GM10266 (cell line): Measurements from ENCODE around the gene CSTF3.
A peak's percentile ranks its signal among the peaks of the same experiment; 100 is the strongest.
"Not testable (repeated sequence)": the region's sequence is repeated elsewhere in the genome, so short reads cannot be mapped to it uniquely, and the experiment has no call there.

Source experiments
- DNase-seq: peaks from one replicate; pipeline ENCODE4 v3.0.0; 2012; ENCODE audit errors: extremely low spot score
- CTCF ChIP-seq: IDR thresholded peaks from 2 replicates; pipeline ENCODE4 v1.5.1; 2012; ENCODE audit warnings: mild to moderate bottlenecking, low read depth; ENCODE audit not compliant: control insufficient read depth, insufficient read depth; ENCODE audit errors: missing control alignments

The CSTF3 gene

GRCh38 chr11:33063326-33063881, 97.9 kb downstream of the CSTF3 start:
- TF ChIP-seq CTCF, result no peak
- DNase-seq, result peak; percentile 40

DNA sequence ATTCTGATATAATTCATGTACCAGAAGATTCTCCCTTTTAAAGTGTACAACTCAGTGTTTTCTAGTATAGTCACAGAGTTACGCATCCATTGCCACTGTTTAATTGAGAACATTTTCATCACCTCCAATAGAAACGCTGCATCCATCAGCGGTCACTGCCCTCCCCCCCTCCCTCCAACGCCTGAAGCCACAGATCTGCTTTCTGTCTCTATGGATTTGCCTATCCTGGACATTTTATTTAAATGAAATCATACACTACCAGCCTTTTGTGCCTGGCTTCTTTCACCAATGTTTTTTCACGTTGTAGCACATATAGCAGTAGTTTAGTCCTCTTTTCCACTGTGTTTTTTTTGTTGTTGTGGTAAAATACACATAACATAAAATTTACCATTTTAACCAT, 99.1 kb downstream of the CSTF3 start:
- DNase-seq, result no peak
- TF ChIP-seq CTCF, result no peak

DNA sequence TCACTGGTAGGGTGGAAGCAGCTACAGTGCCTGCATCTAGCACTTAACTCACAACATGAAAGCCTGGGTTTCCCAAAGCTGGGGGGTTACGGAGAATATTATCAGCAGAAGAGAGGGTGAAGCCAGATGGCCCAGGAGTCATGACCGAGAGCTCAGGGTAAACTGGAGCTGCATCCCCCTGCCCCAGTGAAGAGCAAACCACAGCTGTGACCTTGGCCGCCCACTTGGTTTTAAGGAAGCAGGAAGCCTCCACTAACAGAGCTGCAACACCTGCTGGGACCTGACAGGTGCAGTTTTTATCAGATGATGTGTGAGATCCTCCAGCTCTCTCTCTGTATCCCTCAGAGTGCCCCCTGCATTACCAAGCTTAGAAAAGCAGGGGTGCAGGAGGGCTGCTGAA, 101.0 kb downstream of the CSTF3 start:
- no peak for TF ChIP-seq CTCF
- DNase-seq, result no peak

DNA sequence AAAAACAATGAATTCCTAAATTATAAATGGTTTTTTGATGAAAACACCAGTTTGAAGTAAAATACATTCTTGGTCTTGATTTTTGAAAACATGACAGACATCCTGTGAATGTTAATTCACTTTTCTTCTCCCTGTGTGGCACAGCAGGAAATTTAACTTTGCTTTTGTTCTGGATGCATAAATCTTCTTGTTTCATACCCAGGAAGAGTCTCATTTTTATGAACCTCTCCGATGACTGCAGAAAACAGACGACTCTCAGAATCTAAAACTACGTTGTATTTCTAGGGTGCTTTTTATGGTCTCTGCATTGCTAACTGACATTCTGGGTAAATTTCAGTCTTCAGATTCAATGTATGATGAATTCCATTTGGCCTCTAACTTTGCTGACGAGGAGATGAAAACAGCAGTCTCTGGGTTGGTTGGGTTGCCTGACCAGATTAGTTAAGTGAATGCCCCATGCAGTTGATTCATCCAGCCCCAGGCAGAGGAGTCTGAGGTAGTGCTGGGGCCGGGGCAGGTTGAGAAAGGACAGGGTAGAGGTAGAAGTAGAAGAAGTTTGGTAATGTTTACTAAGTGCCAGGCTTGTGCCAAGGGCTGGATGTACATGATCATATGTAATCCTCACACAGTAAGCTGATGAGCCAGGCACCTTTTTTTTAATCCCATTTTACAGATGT, 101.8 kb downstream of the CSTF3 start:
- no peak for DNase-seq
- no peak for TF ChIP-seq CTCF

DNA sequence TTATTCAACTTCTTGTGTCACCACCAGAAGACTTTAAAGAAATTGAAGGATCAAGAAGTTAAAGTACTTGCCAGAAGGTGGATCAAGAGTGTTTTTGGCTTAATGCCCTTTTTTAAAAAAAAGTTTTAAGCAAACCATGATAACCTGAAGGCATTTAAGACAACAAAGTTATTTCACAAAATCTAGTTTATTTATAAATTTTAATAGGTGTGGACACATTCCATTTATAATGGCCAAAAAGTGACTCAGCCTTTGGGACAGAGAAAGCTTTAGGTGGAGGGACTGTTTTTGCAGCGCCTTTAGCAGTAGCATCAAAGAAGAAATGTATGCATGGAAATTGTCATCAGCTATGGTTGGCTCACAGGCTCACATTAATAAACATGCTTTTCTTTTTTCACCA, 104.0 kb downstream of the CSTF3 start:
- no peak for DNase-seq
- TF ChIP-seq CTCF, result no peak

GRCh38 chr11:33055375-33055774, 105.9 kb downstream of the CSTF3 start:
- no peak for TF ChIP-seq CTCF
- DNase-seq, result no peak

GRCh38 chr11:33052231-33052630, 109.0 kb downstream of the CSTF3 start:
- no peak for TF ChIP-seq CTCF
- no peak for DNase-seq

DNA sequence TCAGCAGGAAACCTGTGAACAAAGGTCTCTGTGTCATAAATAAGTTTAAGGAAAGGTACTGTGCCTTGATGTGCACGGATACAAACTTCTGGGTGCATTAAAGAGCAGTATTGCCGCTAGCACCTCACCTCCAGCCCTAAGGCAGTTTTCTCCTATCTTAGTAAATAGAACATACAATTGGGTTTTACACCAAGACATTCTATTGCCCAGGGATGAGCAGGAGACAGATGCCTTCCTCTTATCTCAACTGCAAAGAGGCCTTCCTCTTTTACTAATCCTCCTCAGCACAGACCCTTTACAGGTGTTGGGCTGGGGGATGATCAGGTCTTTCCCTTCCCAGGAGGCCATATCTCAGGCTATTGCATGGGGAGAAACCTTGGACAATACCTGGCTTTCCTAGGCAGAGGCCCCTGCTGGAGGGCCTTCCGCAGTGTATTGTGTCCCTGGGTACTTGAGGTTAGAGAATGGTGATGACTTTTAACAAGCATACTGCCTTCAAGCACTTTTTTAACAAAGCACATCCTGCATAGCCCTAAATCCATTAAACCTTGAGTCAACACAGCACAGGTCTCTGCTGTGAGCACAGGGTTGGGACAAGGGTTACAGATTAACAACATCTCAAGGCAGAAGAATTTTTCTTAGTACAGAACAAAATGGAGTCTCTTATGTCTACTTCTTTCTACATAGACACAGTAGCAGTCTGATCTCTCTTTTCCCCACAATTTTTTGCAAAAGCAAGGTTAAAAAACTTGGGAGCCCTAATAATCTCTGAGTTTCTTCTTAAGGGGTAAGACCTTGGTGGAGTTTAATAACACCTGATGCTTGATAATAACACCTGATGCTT, 111.5 kb downstream of the CSTF3 start:
- not testable (repeated sequence) for DNase-seq

- DNase-seq, result not testable (repeated sequence)
These were observed 112.6 kb downstream of the CSTF3 start for GRCh38 chr11:33048701-33049100.
